ENCODE data around the gene PRDM12. TPM values are rescaled to one million over a fixed set of nuclear protein-coding genes. Genes with fewer than 3 reads are reported as not detected.

The PRDM12 gene
- total RNA-seq, 2 donors from 2014 or later, result not detected

DNA sequence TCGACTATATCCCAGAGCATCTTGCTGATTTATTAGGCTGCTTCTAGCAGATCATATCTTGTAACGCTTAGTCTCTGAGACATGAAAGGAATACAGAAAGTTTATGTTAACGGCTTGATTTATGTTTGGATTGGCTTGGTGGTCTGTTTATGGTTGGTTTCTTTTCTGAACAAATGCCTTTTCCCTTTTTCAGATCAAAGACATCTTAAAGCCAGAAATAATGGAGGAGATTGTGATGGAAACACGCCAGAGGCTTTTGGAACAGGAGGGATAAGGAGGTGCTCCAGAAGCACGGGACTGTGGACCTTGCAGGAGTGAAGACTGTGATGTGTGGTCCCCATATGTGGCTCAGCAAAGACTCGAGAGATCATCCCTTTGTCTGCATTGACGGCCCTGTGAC lies 39.1 kb downstream of the PRDM12 start:
- Histone ChIP-seq H3K27me3 (replicated peaks; ENCODE audit: insufficient read depth) (no peaks in the 10 kb centered on the region), H3K4me3 (no peak overlapping the region), H3K27ac (no peak overlapping the region), H3K9me3 (no peaks in the 10 kb centered on the region), H3K36me3 (no peaks in the 10 kb centered on the region), H3K4me1 (replicated peaks) (no peaks in the 10 kb centered on the region)
- DNase-seq (ENCODE audit: low spot score), result no peak
- no peak for TF ChIP-seq POLR2AphosphoS5 (IDR thresholded peaks at IDR 0.05)
- TF ChIP-seq, protein P1, sequence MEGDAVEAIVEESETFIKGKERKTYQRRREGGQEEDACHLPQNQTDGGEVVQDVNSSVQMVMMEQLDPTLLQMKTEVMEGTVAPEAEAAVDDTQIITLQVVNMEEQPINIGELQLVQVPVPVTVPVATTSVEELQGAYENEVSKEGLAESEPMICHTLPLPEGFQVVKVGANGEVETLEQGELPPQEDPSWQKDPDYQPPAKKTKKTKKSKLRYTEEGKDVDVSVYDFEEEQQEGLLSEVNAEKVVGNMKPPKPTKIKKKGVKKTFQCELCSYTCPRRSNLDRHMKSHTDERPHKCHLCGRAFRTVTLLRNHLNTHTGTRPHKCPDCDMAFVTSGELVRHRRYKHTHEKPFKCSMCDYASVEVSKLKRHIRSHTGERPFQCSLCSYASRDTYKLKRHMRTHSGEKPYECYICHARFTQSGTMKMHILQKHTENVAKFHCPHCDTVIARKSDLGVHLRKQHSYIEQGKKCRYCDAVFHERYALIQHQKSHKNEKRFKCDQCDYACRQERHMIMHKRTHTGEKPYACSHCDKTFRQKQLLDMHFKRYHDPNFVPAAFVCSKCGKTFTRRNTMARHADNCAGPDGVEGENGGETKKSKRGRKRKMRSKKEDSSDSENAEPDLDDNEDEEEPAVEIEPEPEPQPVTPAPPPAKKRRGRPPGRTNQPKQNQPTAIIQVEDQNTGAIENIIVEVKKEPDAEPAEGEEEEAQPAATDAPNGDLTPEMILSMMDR (IDR thresholded peaks at IDR 0.05), result no peak
- no peak for TF ChIP-seq POLR2A (IDR thresholded peaks at IDR 0.05)
- WGBS, result 34% methylated on average over 7 of the region's 7 CpGs
- intact Hi-C loops (cut with DNase I), result loop anchor here (2.0 to 5.0 kb wide), 4 partner anchors 64 to 294 kb away; no protein-coding TSS in a partner anchor

GRCh38 chr9:130707225-130707976 lies 43.0 kb downstream of the PRDM12 start:
- WGBS, result 57% methylated on average over 9 of the region's 9 CpGs
- Histone ChIP-seq H3K4me3 (no peak overlapping the region), H3K27ac (no peak overlapping the region), H3K9me3 (no peaks in the 10 kb centered on the region), H3K4me1 (replicated peaks) (no peaks in the 10 kb centered on the region), H3K36me3 (no peaks in the 10 kb centered on the region), H3K27me3 (replicated peaks; ENCODE audit: insufficient read depth) (no peaks in the 10 kb centered on the region)
- TF ChIP-seq, protein P1 (IDR thresholded peaks at IDR 0.05), result peak; percentile 58 to 78 (median 62)
- no peak for TF ChIP-seq POLR2A (IDR thresholded peaks at IDR 0.05)
- TF ChIP-seq POLR2AphosphoS5 (IDR thresholded peaks at IDR 0.05), result no peak
- intact Hi-C loops (cut with DNase I), result loop anchor here (5.0 kb wide), 1 partner anchor 340 kb away; no protein-coding TSS in a partner anchor
- peak; percentile 62 for DNase-seq (ENCODE audit: low spot score)

DNA sequence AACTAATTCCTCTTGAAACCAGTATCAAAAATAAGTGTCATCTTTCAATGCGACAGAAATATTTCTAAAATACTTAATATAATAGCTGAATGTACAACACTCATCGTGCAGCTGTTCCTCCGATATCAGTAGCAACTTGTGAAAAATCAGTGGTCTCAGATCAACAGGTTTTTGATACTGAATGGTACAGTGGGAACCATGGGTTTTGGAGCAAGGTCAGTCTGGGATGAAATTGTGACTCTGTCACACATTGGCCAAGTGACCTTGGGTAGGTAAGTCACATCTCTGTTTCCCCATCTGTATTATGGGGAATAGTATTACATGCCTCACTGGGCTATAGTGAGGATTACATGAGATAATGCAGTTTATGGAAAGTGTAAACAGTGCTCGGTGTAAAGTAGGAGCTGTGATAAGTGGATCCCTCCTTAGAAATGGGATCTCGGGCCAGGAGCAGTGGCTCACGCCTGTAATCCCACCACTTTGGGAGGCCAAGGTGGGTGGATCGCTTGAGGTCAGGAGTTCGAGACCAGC lies 46.5 kb downstream of the PRDM12 start:
- no peak overlapping the region for H3K27ac ChIP-seq
- TF ChIP-seq POLR2AphosphoS5 (IDR thresholded peaks at IDR 0.05) (no peak), POLR2A (IDR thresholded peaks at IDR 0.05) (no peak)
- TF ChIP-seq, protein P1 (IDR thresholded peaks at IDR 0.05), result no peak
- DNase-seq (ENCODE audit: low spot score), result no peak
- intact Hi-C loops (cut with DNase I), result loop anchor here (5.0 kb wide), 1 partner anchor 61 kb away; no protein-coding TSS in a partner anchor
- H3K4me1 ChIP-seq (replicated peaks), result no peaks in the 10 kb centered on the region
- H3K27me3 ChIP-seq (replicated peaks; ENCODE audit: insufficient read depth), result no peaks in the 10 kb centered on the region
- H3K9me3 ChIP-seq, result no peaks in the 10 kb centered on the region
- WGBS, result 89% methylated on average over 8 of the region's 8 CpGs
- H3K4me3 ChIP-seq, result no peak overlapping the region
- H3K36me3 ChIP-seq, result no peaks in the 10 kb centered on the region

GRCh38 chr9:130711469-130711868 lies 47.1 kb downstream of the PRDM12 start:
- no peaks in the 10 kb centered on the region for H3K4me1 ChIP-seq (replicated peaks)
- intact Hi-C loops (cut with DNase I), result loop anchor here (5.0 kb wide), 1 partner anchor 61 kb away; no protein-coding TSS in a partner anchor
- no peak for DNase-seq (ENCODE audit: low spot score)
- TF ChIP-seq, protein P1 (IDR thresholded peaks at IDR 0.05), result no peak
- TF ChIP-seq POLR2A (IDR thresholded peaks at IDR 0.05) (no peak), POLR2AphosphoS5 (IDR thresholded peaks at IDR 0.05) (no peak)
- no peaks in the 10 kb centered on the region for H3K9me3 ChIP-seq
- no peaks in the 10 kb centered on the region for H3K27me3 ChIP-seq (replicated peaks; ENCODE audit: insufficient read depth)
- 89% methylated on average over 8 of the region's 8 CpGs for WGBS
- H3K36me3 ChIP-seq, result no peaks in the 10 kb centered on the region
- H3K4me3 ChIP-seq, result no peak overlapping the region
- no peak overlapping the region for H3K27ac ChIP-seq
